Activated T-cell treated with anti-CD3 and anti-CD28 coated beads, Interleukin-2, amount 50 U/mL, for 1 hour (primary cell): ENCODE results near the gene TMEM97.
"Not testable (repeated sequence)": the region's sequence is repeated elsewhere in the genome, so short reads cannot be mapped to it uniquely, and the experiment has no call there.

Experiments
- DNase-seq: peaks from one replicate; pipeline ENCODE4 v3.0.0-alpha.2; 2020

TMEM97 gene

DNA sequence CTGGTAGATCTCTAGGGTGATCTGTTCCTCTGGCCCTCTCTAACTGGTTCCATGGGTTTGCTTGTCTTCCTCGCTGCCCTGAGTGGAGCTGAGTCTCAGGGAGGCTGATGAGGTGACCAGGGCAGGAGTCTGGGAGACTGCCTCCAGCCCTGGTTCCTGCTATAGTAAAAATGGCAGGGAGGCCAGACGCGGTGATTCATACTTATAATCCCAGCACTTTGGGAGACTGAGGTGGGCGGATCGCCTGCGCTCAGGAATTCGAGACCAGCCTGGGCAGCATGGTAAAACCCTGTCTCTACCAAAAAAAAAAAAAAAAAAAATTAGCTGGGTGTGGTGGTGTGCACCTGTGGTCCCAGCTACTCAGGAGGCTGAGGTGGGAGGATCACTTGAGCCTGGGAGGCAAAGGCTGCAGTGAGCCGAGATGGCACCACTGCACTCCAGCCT, 19.8 kb downstream of the TMEM97 start:
- not testable (repeated sequence) for DNase-seq

DNA sequence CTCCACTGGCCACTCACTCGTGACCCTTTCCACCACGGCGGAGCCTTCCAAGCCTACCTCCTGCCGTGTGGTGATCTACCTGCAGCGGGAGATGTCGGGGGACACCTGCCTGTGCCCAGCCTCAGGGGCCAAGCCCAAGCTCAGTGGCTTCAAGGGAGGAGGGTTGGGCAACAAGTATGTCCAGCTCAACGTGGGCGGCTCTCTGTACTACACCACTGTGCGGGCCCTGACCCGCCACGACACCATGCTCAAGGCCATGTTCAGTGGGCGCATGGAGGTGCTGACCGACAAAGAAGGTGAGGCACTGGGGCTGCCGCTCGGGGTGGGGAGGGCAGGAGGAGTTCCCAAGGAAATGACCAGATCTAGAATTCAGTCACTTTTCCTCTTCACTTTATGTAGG, 20.4 kb downstream of the TMEM97 start:
- DNase-seq: no peak

DNA sequence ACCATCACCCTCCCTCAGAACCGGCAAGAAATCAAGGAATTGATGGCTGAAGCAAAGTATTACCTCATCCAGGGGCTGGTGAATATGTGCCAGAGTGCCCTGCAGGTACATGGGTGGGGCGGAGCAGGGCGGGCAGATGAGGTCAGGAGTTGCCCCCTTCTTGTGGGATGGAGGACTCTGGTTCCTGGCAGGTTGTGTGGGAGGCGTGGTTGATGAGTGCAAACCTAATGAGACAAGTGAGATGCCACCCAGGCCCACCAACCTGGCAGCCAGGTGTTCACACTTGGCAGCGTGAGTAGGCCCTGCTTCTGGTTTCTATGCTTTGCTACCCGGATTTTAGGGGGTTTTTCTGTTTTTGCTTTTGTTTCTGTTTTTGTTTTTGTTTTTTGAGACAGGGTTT, 21.4 kb downstream of the TMEM97 start:
- no peak for DNase-seq

DNA sequence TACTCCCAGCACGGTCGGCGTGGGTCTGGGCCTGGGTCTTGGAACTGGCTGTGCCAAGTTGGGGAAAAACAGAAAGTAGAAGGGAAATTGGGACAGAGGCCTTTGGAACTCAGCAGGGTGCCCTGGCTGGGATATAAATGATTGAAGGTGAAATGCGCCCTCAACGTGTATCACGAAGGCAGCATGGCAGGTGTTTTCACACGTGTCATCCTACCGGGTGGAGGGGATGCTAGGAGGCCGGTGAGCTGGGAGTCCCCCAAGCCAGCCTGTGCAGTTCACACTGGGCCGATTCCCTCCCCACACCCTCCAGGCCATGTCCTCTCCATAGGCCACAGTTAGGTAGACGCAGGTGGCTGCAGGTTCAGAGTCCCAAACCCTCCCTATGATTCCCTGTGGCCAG, 22.5 kb downstream of the TMEM97 start:
- DNase-seq: no peak

DNA sequence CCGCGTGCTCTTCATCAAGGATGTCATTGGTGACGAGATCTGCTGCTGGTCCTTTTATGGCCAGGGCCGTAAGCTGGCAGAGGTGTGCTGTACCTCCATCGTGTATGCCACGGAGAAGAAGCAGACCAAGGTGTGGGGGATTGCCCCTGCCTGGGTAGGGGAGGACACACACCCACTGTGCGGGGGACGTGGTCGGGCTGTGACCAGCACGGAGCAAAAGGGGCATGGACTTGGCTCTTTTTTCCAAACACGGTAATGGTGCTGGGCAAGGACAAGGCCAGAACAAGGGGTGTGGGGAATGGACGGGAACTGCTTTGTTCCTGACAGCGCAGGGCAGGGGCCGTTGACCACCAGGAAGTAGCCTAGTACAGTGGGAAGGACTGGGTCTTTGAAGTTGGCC, 23.3 kb downstream of the TMEM97 start:
- DNase-seq: no peak

DNA sequence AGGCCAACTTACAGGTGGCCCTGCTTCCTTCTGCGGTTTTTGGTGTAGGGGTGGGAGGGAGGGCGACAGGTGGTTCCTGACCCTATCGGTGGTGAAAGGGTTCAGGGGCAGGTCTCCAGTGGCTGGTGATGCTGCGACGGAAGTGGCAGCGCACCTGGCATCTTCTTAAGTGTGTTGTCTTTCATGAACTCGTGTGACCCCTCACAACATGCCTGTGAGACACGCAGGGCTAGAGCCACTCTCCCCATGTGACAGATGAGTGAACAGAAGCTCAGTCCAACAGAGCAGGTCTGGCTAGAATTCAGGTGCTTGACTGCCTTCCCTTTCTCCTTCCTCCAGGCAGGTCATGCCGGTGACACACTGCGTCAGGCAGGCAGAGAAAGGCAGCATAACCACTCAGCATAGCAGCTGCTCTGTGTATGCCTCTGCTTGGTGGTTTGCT, 24.5 kb downstream of the TMEM97 start:
- no peak for DNase-seq

DNA sequence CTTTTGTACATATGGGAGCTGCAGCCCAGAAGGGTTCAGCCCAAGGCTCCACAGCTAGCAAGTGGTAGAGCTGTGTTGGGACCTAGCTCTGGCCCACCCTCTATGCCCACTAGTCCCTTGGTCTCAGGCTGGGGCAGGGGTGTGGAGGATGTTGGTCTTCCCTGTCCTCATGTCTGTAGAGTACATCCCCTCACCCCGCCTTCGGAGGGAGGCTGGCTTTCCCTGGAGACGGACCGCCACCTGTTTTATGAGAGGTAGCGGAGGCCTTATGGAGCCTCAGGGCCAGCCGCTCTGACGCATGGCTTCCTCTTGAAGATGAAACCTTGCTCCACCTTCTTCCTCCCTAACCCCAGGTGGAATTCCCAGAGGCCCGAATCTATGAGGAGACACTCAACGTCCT, 25.0 kb downstream of the TMEM97 start:
- DNase-seq: no peak

DNA sequence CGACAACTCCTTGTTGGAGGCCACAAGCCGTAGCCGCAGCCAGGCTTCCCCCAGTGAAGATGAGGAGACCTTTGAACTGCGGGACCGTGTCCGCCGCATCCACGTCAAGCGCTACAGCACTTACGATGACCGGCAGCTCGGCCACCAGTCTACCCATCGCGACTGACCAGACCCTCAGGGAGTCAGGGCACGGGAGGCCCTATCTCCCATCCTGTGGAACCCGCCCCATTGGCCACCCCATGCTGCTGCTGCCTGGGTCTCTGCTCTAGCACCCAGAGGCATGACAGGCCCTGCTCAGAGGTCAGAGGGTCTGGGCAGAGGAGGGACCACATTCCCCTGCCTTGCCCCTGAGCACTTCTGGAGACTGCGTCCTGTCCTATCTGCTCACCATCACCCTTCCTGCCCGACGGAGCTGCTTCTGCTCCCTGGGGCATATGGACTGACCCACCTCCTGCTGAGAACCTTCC, 25.5 kb downstream of the TMEM97 start:
- DNase-seq: no peak

DNA sequence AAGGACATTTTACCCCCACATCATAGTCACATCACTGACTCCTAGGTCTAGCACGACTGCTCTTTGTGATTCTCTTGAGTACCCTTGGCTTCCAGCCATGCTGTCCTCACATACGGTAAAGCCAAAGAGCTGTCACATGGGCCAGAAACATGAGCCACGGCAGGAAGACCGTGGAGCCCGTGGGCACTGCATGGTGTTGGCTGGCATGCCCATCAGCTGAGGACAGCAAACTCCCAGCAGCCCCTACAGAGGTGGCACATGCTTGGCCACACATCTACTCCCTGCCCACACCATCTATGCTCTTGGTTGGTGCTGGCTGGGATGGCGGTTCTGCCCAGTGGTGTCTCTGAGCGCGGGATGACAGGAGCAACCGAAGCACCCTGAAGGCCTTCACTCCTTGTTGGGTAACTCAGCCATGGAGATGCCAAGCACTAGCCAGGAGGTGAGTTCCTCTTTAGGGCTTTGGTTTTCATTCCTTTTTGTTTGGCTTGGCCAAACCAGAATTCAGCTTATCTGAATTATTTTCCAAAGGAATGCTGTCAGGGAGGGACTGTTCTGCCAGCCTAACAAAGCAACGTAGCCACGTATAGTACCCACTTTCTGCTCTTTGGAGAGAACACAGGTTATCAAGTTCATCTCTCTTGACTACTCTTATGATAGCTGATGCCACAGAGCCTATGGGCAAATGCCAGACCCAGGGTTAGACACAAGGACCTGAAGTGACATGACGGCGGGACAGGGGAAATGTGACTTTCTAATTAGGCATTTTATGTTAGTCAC, 26.6 kb downstream of the TMEM97 start:
- no peak for DNase-seq

DNA sequence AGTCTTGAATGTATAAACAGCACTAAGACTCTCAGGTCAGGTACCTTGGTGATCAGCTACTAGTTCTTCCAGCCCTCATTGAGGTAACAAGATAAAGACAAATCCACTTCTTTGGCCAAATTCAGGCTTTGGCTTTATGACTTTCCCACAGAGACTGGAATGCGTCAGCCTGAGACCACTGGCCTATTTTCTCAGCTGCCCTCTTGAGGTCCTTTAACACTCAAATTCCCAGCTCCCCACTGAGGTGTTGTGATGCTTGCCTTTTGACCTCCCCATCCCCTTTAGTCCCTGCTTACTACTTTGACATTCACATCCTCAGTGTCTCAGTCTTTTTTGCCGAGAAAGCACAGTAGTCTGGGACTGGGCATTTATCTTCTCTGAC, 27.2 kb downstream of the TMEM97 start:
- DNase-seq: no peak

DNA sequence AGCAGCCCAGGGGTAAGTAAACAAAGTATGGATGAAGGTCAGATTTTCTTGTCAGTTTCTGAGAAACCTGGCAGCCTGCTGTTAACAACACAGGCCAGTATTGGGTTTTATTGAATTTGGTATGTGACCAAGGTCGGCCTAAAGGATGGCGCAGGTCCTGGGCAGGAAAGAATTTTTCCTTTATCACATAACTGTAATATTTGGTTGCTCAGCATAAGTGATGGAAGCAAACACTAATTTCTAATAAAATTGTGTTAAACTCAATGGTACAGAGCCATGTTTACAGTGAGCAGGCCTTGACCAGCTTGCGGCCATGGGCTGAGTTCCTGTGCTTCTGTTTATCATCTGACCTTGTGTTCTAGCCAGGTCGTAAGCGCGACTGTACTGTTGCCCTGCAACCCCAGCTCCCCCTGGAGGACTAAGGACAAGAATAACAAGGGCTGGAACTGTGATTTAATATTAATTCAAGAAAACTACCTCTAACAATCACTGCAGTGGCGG, 27.8 kb downstream of the TMEM97 start:
- DNase-seq: no peak

DNA sequence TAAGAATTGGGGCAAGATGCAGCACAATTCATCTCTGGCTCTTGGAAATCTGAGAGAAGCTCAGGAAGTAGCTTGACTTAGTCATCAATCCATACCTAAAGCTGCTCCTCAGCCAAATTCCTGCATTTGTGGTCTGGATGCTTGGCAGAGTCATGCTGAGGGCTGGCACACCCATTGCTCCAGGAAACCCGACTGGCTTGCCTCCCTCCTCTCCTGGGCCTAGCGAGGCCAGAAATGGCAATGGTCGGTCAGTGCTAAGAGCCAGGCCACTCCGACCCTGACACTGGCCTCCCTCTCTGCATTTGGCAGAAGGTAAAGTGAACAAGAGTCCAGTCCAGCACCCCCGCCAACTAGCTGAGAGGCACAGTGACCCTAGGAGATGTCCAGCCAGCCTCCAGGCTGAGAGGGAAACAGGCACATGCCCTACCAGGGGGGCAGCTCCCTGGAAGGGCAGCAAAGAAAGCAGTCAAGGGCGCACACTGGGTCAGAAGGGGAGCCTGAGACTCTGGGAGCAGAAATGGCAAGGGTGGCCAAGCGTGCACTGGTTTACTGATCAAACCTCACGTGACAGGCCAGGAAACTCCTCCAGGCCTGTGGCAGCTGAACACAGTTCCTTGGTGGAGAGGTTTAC, 28.4 kb downstream of the TMEM97 start:
- DNase-seq: no peak

DNA sequence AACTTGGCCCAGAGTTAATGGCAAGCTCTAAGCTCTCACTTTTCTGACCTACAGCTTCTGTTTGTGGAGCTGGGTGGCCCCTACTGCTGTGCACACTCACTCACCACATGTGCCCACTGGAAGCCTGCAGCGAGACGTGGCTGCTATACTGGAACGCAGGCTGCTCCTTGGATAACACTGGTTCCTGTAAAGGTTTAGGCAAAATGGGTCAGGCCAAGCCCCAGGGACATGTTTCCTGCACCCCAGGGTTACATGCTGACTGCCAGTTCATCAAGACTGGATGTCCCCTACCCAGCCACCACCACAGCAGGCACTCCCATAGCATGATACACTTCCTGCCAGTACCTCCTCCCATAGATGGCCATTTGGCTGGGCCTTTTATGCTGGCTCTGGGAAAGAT, 30.0 kb downstream of the TMEM97 start:
- DNase-seq: no peak

DNA sequence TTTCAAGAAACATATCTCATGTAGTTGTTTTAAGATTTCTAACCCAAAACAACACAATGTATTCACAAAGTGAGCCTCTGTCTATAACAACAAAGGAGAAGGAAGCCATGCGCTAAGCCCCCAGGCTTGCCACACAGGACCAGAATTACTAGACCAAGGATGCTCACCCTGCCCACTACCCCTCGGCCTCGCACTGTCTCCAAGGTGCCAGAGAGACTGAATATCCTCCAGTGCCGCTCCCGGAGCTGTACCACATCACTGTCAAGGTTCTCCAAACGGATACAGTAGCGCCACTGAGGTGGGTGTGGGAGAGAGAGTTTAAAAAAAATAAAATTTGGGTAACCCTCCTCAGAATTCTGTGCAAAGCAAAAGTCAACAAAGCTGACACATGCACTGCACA, 31.3 kb downstream of the TMEM97 start:
- no peak for DNase-seq

DNA sequence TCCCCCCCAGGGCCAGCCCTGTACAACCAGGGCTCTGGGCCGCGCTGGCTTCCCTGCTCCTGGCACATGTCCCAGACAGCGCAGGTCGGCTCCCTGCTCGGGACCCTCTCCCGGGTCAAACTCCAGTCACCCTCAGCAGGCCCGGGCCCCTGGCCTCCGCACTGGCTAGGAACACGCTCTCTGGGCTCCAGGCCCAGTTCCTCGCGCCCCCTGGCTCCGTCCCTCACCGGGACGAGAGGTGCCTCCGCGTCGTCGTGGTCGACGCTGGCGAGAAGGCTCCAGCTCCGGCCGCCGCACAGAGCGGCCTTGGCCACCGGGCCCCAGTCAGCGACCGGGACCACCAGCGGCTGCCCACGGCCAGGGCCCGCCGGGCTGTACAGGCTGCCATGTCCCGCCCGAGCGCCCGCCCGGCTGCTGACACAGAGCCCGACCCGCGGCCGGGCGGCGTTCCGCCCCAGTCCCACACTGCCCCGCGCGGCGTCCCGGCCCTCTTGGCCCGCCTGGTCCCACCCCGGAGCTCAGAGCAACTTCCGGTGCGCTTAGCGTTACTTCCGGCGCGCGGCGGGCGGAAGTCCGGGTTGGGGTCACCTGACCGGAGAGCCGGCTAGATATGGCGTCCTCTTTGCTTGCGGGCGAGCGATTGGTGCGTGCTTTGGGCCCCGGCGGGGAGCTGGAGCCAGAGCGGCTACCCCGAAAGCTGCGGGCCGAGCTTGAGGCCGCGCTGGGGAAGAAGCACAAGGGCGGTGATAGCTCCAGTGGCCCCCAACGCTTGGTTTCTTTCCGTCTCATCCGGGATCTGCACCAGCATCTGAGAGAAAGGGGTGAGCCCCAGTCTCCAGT, 38.3 kb downstream of the TMEM97 start, which contains the start of gene POLDIP2:
Gene POLDIP2 (minus strand): TSS at position 467 of the 840 bp plus-strand sequence. CDS start 79 bp downstream, at position 388.
- DNase-seq: peak; percentile 96

DNA sequence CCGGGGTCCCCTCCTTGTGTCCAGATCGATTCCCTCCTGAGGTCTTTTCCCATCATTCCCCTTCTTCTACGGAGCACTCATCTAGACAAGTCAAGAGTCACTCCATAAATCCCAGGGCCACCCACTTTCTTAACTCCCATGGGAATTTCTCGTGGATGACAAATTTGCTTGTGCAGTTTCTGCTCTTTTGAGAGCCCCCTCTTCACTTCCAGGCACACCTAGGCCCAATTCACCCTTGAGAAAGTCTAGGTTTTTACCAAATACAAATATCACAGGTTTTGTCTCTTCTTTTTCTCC, 38.8 kb downstream of the TMEM97 start:
- no peak for DNase-seq

DNA sequence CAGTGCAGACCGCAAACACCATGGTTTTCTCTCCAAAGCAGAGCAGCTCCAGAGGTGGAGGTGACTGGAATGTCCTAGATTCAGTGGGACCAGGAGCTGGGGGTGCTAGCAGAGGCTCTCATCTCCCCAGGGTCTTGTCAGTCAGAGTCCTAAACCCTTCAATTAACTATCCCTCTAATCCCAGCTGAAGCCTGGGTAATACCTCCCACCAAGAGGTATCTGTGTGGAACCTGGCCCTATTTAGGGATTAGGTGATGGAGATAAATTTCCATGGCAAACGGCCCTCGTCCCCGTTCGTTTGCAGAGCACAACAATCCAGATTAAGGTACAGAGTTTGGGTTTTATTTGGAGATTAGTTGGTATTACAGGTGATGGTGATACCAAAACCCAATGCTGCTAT, 44.2 kb downstream of the TMEM97 start:
- no peak for DNase-seq

DNA sequence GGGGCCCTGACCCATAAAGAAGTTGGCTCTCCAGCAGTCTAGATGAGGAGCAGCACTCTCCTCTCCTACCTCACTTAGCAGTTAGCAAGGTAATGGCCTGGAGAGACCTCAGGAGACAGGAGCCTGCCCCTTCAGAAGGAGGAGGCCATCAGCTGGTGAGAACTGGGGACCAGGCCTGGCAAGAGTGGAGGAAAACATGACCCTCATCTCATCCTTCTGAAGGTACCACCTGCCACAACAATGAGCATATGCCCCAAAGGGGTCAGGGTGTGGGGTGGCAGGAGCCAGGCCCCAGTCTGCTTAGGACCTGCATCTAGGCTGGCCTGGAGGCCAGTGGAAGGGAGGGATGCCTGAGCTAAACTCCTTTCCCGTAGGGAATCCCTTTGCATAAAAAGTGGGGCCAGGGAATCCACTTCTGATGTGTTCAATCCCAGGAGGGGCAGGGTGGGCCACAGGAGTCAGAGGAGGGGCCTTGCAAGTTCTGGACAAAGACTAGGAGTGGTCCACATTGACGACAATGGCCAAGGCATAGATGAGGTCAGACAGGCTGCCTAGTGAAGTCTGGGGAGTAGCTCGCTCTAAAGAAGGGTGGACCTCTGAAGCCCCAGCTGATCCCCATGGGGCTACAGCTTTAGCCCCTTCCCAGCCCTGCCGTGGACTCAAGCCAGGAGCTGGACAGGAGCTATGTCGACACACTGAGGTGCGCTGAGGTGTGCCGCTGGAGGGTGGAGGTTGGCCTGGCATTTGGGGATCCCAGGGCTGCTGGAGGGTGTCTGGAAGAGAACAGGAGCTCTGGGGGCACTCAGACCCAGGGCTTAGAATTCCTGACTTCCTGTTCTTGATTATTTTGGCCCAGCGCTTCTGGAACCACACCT, 45.0 kb downstream of the TMEM97 start:
- no peak for DNase-seq

DNA sequence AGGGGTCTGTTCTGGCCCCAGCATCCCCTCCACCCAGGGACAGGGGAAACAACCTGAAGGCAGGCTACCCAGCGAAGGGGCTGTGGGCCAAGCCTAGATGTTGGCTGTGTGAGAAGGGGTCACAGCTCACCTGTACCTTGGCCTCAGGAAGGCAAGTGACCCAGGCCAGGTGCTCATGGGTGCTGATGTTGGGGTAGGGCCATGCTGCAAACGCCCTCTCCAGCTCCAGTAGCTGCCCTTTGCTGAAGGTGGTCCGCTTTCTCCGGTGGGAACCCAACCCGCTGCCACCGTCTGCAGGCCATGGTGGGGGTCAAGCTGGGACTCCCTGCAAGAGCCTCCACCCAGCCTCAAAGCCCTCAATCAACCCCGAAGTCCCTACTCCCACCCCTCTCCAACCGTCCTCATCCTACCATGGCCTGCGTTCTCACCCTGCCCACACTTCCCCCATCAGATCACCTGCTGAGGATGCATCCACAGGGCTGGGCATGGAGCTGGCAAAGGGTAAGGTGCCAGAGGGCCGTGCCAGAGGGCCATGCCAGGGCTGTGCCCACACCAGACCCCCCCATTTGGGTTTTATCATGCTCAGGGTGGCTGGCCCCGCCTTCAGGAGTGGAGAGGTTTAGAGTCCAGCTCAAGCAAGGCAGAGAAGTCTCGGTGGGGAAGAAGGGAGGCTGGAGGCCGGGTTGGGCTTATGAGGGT, 45.8 kb downstream of the TMEM97 start, which contains the start of gene SEBOX:
Gene SEBOX (minus strand): TSS at position 535 of the 699 bp plus-strand sequence. CDS start 48 bp downstream, at position 487.
- no peak for DNase-seq

DNA sequence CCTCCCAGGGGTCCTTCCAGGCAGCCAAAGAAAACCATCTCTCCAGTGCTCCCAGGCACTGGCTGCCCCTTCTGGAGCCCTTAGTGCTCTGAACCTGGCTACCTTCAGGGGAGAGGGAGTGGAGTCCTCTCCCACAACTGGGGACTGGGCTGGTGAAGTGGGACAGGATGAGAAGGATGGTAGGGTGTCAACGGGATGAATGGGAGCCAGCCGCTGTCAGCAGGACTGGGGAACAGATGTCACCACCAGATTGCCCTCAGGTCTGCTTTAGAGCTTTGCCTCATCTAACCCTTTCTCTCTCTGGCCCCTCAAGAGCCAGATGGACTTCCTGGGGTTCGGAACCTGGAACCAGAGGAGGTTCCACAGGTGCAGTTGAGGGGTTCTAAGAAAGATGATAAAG, 46.5 kb downstream of the TMEM97 start:
- DNase-seq: no peak

DNA sequence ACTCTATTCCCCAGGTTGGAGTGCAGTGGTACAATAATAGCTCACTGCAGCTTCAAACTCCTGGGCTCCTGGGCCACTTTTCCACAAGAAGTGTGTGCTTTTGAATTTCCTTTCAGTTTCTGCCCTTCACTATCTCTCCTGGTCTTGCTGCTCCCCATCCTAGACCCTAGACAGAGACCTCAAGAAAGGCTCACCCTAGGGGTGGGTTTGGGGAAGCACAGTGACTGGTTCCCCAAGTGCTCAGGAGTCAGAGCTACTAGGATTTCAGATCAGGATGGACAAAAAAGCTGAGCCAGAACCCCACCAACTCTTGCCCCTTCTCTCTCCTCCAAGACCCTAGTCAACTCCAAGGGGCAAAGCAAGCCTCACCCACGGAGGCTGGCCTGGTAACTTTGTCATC, 47.6 kb downstream of the TMEM97 start:
- DNase-seq: no peak
